MM.1S (cell line): ENCODE measurements around the gene TYW3.

Experiments used
- CTCF ChIP-seq: fragments of 300-600 bp; sonication (generic); IDR thresholded peaks from 2 replicates; pipeline ENCODE4 v1.5.1; 2016; ENCODE audit warnings: antibody characterized with exemption, low read length, mixed read lengths
- EZH2 ChIP-seq: fragments of 300-600 bp; sonication (generic); optimal IDR thresholded peaks from 2 replicates; pipeline ENCODE3; 2017; ENCODE audit warnings: low read depth, mild to moderate bottlenecking, antibody characterized with exemption, low read length, mixed read lengths

- TF ChIP-seq CTCF = no peak
- TF ChIP-seq EZH2 = no peak
These were observed 49.3 kb upstream of the TYW3 start for GRCh38 chr1:74683656-74684055.
